HG03280 (cell line): ENCODE data around the gene GAB3.

ENCODE experiments used
- ATAC-seq: cut with Tn5 transposase; IDR thresholded peaks from one replicate; pipeline ENCODE4 v1.9.1; 2021; ENCODE audit warnings: mild to moderate bottlenecking, moderate library complexity; ENCODE audit not compliant: unreplicated experiment

The GAB3 gene

DNA sequence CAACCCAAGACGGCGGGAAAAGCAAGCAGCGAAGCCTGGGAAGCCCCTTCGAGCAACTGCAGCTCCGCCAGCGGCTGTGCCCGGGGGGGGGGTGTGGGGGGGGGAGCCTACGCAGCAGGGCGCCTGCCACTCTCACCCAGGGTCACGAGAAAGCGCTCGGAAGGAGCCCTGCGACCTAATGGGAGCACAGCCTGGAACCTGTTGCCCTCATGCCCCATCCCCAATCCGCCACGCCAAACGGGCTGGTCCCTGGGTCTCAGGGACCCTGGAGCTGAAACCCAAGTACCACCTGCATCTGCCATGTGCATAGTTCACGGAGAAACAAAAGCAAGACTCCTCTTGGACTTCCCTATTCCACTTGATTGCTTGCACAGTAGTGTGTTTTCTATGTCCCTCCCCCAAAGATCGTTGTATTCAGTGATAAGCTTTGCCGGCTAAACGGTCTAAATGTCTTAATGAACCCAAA, 359 bp upstream of the GAB3 start:
- ATAC-seq, result no peak

DNA sequence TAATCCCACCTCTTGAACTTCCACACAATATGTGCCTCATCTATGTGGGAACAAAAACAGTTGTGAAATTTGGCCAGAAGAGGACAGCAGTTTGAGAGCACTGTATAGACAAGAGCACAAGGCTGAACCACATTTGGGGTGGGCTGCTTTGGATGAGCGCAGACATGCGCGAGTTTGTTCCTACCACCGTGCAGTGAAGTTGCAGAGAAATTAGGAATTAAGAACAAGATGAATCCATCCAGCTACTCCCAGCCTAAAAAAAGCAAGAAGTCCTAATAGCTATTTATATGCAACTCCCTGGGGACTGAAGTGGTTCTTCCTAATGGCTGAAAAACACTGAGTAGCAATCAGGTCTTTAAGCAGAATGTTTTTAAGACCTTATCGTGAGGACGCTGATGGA, 1.0 kb downstream of the GAB3 start:
- ATAC-seq, result no peak

DNA sequence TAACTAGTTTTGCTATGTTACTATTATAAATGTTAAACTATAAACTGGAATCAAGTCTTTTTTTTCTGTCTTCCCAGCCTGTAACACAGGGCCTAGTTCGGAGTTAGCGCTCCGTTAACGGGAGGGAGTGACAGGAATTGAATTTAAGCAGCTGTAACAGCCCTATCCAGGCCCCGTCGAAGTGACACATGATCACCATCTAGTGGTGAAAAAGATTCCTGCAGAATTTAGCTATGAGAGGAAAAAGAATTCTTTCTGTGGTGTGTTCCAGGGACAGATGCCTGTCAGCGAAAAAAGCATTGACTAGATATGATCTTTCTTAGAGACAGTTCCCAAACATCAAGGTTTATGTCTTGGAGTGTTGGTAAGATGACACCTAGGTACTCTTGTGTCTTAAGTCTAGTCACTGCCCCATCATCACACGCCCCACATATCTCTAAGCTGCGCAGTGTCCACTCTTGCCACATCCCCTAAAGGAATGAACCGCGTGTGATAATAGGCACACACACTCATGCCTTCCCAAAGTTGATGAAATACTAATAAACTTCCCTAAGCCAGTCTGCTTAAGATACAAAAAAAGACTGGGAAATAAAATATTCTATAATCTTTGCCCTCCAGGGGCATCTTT, 2.1 kb downstream of the GAB3 start:
- ATAC-seq, result no peak

DNA sequence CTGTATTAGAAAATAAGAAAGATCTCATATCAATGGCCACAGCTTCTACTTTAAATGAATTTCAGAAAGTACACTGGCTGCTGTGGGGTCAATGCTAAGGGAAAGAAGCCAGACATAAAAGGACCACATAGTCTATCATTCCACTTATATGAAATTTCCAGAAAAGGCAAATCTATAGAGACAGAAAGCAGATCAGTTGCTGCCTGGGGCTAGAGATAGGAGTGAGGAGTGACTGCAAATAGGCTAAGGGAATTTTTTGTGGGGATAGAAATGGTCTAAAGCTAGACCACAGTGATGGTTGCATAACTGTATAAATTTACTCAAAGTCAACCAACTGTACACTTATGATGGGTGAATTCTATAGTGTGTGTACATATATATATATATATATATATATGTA, 8.3 kb downstream of the GAB3 start:
- no peak for ATAC-seq

DNA sequence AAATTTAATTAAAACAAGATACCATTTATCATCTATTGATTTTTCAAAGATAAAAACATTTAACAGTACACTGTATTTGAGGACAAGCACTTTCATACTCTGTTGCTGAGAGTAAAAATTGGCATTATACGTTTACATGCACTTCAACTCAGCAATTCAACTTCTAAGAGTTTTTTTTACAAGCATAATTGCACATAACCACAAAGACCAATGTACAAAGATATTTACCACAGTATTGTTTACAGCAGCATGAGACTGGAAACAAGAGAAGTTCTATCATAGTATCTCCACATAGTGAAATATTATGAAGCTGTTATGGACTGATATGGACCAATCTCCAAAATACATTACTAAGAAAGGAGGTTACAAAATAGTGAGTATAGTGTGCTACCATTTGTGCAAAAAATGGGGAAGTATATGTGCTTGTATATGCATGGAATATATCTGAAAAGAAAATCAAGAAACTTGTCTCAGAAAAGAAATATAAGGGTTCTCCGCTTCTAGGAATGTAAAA, 10.9 kb downstream of the GAB3 start:
- no peak for ATAC-seq

DNA sequence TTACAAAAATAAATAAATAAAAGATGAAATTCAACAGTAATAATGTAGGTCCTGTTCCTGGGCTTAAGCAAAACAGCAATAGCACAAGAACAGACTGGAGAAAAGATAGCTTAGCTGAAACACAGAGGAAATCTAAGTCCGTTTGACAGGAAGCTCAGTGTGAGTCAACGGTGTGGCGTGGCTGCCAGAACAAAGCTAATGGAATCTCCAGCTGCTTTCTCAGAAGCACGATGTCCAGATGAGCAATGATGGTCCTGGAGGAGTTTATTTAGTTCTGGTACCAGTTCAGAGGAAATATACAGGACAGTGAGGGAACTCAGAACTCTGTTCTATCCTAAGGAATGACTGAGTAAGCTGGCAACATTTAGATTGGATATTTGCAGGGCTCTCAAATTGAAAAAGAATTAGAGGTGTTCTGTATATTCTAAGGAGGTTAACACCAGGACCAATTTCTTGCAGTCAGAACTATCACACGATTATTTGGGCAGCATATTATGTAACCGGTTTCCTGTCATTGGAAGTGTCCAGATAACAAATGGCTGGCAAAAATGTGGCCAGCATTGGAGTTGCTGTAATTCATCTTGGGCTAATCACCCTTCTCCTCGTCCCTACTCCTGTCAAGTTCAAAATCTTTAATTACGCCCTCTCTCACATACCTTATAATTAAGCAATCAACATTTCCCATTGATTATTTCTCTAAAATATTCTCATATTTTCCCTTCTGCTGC, 12.7 kb downstream of the GAB3 start:
- ATAC-seq, result no peak

DNA sequence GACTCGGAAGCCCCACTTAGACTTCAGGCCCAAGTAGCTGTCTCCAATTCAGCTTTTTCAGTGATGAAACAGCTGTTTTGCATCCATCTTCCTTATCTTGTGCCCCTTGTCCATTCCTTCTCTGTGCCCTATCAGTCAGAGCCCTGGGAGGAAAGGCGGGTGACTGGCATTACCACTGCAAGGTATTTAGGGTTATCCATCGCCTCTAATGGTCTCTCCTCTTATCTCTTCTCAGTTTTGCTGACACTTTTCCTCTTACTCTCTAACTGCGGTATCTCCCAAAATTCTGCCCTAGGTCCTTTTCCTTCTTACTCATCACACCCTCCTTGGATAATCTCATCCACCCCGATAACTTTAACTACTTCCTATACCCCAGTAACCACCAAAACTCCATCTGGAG, 13.7 kb downstream of the GAB3 start:
- no peak for ATAC-seq

DNA sequence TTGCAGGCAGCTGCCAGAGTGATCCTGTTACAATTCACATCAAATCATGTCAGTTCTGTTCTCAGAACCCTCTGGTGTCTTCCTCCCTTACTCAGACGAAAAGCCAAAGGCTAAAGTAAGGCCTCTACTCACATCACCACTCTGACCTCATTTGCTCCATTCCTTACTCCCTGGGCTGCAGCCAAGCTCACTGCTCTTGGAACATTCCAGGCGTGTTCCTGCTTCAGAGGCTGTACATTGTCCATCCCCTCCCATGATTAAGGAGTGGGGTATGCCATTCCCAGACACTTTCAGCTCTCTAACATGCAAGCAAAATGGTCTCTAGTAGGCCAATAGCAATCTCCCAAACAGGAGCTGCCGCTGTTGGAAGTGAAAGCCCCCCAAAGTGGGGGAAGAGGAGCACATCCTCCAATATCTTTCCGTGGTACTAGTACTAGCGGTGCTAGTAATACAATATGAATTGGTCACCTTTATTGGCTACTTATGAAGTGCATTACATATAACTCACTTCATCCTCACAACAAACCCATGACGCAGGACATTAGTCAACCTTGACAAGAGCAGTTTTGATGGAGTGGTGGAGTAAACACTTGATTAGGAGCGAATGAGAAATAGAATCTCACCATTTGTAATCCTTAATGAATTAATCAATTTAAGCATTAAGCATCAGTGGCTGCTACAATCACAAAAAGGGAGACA, 15.0 kb downstream of the GAB3 start:
- no peak for ATAC-seq

DNA sequence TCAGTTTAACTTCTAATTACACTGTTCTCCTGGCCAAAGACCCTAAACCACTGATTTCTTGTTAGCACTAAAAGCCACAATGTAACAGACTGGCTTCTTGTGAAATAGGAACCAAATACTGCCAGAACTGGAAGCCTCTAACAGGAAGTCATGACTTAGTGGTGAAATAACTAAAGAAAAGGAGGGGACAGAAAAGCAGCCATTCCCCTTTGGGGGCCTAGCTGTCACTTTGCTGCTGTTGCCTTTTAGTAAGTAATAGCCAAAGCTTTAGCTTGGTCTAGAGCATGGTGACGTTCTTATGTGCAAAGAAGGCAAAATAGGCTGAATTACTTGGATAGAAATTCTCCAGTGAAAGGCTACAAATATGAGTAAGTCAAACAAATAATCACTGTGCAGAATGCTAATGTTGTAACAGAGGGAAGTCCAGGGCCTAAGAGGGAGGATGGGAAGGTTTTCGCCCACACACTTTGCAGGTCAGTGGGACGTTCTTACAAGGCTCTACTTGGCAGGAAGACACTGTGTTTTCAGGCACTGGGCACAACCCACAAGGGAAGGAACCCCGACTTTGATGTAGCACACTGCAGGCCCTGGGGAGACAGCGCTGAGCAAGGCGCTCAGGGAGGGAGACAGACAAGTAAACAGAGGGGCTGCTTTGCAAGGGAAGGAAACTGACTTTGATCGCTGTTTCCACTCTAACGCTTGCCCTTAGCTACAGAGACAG, 16.7 kb downstream of the GAB3 start:
- no peak for ATAC-seq

DNA sequence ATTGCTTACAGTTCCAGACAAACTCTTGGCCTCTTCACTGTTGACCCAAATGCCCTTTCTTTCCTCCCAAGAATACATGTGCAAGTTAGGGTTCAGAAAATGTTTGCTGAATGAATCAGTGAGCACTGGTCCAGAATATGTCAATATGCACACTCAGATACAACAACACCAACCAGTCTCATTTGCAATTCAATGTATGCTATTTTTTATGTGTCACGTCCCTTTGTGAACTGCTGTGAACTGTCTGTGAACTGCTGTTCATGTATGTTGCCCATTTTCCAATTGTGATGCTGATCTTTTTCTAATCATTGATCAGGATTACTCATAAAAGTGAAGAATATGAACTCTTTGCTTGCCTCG, 17.8 kb downstream of the GAB3 start:
- ATAC-seq, result no peak

DNA sequence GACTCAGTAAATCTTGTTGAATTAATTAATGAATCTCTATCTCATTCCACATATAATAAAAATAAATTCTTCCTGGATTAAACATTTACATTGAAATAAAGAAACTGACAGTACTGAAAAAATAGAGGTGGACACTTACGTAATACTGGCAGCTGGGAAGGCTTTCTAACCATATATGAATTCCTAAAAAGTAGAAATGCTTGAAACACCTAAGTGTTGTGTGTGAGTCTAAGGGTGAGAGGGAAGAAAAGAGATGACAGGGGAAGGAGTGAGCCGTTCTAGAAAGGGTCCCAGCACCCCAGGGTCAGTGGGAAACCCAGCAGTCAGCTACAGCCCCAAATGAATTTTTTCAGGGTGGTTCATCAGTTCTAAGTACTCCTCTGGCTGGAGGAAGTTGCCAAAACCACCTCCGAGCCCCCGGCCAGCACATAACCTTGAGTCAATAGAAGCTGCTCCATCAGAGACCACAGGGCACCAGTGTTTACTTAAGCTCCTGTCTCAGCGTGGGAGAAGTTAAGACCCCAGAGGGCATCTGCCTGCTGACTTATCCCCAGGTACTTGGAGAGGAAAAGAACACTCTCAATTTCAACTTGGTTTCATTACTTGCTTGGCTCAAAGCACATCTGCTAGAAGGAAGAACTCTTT, 18.3 kb downstream of the GAB3 start:
- ATAC-seq, result no peak

DNA sequence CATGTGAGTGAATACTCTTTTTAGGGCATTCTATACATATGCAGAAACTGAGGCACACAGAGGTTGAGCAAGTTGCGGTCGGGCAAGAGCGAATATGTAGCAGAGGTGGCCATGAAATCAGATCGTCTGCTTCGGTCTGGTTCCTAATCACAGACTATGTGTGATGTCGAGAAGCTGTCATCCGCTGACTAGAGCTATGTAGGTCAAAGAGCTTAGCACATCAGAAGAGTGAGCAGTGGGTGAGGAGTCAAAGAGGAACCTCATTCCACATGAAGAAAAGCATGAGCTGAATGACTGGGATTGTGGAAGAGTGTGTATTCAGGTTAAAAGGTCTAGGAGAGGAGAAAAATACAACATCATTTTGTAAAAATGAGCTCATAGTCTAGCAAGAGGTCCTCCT, 19.0 kb downstream of the GAB3 start:
- no peak for ATAC-seq

DNA sequence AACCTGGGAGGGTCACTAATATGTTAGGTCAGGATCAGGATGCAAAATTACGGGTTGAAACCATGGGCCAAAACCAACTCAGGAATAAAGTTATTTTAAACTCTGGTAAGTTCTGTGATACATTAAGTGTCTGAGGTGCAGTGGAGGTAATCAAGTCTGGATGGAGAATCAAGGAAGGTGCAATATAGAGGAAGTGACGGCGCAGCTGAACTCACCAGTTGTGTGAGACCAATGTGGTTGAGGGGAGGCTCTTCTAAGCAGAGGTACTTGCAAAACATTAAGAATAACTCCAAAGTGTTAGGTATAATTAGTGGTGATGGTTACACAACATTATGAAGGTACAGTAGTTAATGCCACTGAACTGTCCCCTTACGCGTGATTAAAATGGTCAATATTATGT, 19.7 kb downstream of the GAB3 start:
- no peak for ATAC-seq

DNA sequence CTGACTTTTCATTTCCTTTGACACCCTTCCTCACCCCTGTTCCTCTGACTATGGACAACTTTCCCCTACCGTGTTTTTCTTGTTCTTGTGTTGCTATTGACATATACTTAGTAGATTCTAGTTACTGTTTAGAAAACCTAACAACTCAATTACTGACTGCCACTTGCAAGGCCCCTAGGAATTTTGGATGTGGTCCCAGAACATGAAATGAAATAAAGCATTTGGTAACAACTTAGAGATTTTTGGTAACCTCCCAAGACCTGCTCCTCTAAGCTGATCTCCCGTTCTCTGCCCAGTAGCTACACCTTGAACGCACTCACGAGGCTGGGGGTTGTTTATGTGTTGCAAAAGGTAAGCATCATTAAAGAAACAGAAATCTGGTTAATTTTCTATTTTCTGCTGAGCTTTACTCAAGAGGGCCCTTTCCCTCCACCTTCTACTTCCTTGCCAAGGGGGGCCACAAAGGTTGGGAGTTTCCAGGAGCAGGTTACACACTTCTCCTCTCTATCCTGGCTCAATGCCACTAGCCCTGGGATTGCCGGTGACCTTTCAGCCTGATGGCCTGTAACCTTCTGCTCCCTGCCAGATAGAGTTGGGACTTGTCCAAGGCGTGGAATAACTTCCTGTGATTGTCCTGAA, 20.5 kb downstream of the GAB3 start:
- no peak for ATAC-seq

DNA sequence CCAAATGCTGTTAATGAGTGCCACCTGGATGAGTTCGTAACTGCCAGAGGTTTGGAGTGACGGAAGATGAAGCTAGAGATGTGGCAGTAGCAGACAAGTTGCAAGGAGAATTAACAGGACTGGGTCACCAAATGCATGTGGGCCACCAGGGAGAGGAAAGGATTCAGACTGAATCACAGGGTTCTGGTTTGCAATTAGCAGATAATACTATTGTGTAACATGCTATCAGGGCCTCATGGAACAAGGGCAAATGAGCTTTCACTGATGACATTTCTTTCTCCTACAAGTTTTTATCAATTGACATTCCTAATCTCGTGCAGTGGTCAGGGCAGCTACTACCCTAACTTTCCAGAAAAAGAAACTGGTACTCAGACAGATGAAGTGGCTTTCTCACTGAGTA, 21.4 kb downstream of the GAB3 start:
- no peak for ATAC-seq

DNA sequence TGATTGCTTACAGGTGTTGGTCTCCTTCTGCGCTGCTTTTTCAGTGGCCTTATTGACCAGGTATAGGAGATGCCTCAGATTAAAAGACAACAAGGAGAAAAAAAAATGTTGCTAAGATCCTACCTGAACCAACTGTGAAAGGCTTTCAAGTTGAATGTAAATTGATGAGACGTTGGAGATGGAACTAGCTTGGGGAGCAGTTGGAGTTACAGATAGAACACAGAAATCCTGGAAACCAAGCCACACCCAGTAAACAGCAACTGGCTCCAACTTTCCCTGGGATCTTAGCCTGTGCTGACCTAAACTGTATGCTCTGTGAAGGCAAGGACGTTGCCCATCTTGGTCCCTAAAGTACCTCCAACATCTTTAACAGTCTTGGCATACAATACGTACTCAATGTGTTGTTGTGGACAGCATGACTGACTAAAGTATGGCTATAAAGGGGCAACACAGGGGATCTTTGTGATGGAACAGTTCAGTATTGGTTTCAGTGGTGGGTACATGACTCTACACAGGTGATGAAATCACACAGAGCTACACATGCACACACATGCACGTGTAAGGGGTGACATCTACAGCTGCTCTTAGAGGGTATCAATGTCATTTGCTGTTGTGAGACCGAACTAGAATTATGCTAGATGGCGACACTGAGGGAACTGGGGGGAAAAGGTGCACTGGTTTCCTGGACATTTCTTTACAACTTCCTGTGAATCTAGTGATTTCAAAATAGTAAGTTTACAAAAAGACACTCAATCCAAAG, 22.3 kb downstream of the GAB3 start:
- no peak for ATAC-seq

DNA sequence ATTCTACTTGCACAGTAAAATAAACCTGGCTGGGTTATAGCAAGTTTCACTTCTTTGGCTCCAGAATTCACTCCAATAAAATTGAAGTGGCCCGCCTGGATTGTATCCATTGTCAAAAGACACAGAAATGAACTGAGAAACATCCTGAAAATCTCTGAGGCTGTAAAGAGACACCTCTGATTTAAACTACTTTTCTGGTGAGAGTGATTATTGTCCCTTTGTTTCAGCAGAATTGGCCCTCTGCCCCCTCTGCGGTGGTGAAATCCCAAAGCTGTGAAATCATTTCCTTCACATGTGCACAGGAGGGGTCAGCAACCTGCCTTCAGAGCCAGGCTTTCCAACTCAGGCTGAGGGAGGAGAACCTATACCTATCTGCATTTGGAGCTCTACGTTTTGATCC, 23.0 kb downstream of the GAB3 start:
- ATAC-seq, result no peak

DNA sequence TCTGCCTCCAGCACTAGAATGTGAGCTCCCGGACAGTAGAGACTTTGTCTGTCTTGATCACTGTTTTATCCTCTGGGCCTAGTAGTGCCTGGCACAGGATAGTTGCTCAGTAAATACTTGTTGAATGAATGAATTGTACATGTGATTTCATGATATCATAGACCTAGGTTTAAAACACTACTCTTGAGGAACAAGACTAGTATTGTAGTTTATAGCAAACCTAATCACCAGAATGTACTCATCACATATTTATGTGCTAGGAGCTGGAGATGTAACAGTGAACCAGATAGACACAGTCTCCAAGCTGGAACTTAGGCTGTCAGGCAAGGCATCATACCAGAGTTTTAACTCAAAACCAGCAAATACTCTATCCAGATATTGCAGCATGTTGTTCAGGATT, 23.5 kb downstream of the GAB3 start:
- ATAC-seq, result no peak

DNA sequence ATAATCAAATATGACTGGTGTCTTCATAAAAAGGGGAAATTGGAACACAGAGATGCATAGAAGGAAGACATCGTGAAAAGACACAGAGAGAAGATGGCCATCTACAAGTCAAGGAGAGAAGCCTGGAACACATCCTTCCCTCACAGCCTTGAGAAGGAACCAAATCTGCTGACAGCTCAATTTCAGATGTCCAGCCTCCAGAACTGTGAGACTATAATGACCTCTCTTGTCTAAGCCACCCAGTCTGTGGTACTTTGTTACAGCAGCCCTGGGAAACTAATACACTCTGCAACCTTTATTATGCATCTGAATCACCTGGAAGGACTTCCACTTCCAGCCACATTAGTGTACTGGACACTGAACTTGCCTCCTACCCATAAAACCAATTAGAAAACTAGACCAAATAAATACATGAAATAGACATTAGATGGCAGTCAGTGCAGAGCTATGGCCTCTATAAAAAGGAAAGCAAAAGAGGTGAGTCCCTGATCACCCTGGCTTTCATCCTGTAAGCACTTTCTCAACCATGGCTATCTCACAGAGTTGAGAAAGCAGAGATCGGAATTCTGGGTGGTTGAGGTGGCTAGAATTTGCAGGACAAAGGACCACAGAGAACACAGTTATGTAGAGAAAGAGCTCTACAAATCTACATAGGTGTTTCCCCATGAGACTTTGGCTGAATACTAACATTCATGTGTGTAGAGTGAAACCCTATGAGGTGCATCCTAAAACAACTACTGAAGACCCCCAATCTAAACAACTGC, 25.7 kb downstream of the GAB3 start:
- peak; percentile 63 for ATAC-seq
